SK-N-DZ (cell line): ENCODE results near the gene CLEC16A.

Source experiments
- DNase-seq: peaks from one replicate; pipeline ENCODE4 v3.0.0-alpha.2; 2015; ENCODE audit warnings: low spot score

CLEC16A gene

GRCh38 chr16:11036868-11037410, 92.6 kb downstream of the CLEC16A start:
- no peak for DNase-seq

- no peak for DNase-seq
Measured at GRCh38 chr16:11038305-11038704, 93.9 kb downstream of the CLEC16A start.

GRCh38 chr16:11038777-11039176, 94.4 kb downstream of the CLEC16A start:
- DNase-seq = no peak

GRCh38 chr16:11039726-11040125, 95.4 kb downstream of the CLEC16A start:
- no peak for DNase-seq

- no peak for DNase-seq
Measured at GRCh38 chr16:11042191-11042590, 97.8 kb downstream of the CLEC16A start.

- DNase-seq = no peak
Measured at GRCh38 chr16:11045441-11045840, 101.1 kb downstream of the CLEC16A start.

- DNase-seq = no peak
Measured at GRCh38 chr16:11045846-11046245, 101.5 kb downstream of the CLEC16A start.

GRCh38 chr16:11046382-11046931, 102.1 kb downstream of the CLEC16A start:
- DNase-seq = no peak

GRCh38 chr16:11047057-11047456, 102.7 kb downstream of the CLEC16A start:
- DNase-seq = peak; percentile 48

GRCh38 chr16:11047939-11048800, 103.8 kb downstream of the CLEC16A start:
- DNase-seq = no peak

- DNase-seq = no peak
Measured at GRCh38 chr16:11049396-11050059, 105.2 kb downstream of the CLEC16A start.

GRCh38 chr16:11050536-11050935, 106.2 kb downstream of the CLEC16A start:
- no peak for DNase-seq

- no peak for DNase-seq
Measured at GRCh38 chr16:11050944-11051343, 106.6 kb downstream of the CLEC16A start.

- no peak for DNase-seq
Measured at GRCh38 chr16:11051430-11051829, 107.1 kb downstream of the CLEC16A start.

GRCh38 chr16:11051879-11052808, 107.8 kb downstream of the CLEC16A start:
- no peak for DNase-seq

GRCh38 chr16:11053916-11054460, 109.6 kb downstream of the CLEC16A start:
- no peak for DNase-seq

GRCh38 chr16:11056090-11056992, 112.0 kb downstream of the CLEC16A start:
- no peak for DNase-seq

- no peak for DNase-seq
Measured at GRCh38 chr16:11056993-11057649, 112.8 kb downstream of the CLEC16A start.

GRCh38 chr16:11057711-11058345, 113.5 kb downstream of the CLEC16A start:
- DNase-seq = no peak
